Prostate gland (tissue), 2 donors: ENCODE results near the gene PRDX5. TPM values are rescaled to one million over a fixed set of nuclear protein-coding genes. Genes with fewer than 3 reads are reported as not detected.

Experiments used
- DNase-seq: peaks from one replicate; pipeline ENCODE4 v3.0.0-alpha.2; 2019; ENCODE audit warnings: low spot score
- H3K27ac ChIP-seq, 2 donors: fragments of 200-600 bp; sonication (generic); 2 replicates each; pipeline ENCODE4 v1.5.1; 2017 to 2019
- H3K27me3 ChIP-seq: fragments of 200-600 bp; sonication (generic); replicated peaks from 2 replicates; pipeline ENCODE4 v1.5.1; 2019; ENCODE audit not compliant: insufficient read depth
- H3K36me3 ChIP-seq, 2 donors: fragments of 200-600 bp; sonication (generic); 1 replicate in 1 of 2; 2 replicates in 1 of 2; pipeline versions ENCODE4 v1.5.1 to v1.8.1; 2017 to 2019
- H3K4me1 ChIP-seq: fragments of 200-600 bp; sonication (generic); replicated peaks from 2 replicates; pipeline ENCODE4 v1.5.1; 2019
- H3K4me3 ChIP-seq, 2 donors: fragments of 200-600 bp; sonication (generic); 2 replicates each; pipeline ENCODE4 v1.5.1; 2017 to 2019
- H3K9me3 ChIP-seq: fragments of 200-600 bp; sonication (generic); 2 replicates; pipeline ENCODE4 v1.5.1; 2017
- POLR2A ChIP-seq: fragments of 450-650 bp; IDR thresholded peaks from one replicate; pipeline ENCODE4 v1.6.1; 2016; ENCODE audit warnings: antibody characterized with exemption, mild to moderate bottlenecking
- POLR2AphosphoS5 ChIP-seq: sonication (generic); formaldehyde crosslinking; IDR thresholded peaks from one replicate; pipeline ENCODE4 v1.6.1; 2017; ENCODE audit warnings: antibody characterized with exemption
- whole genome bisulfite sequencing: methylation state at CpG from one replicate; pipeline ENCODE4 v1.1.5; 2018; 5-methylcytosine and 5-hydroxymethylcytosine counted together
- intact Hi-C: fragments of 100-400 bp; cut with DNase I; formaldehyde crosslinking; loops from one replicate; pipeline ENCODE4 v1.14.2; 2022
- total RNA-seq, 2 donors: library from RNA; depleted of rRNA; stranded (reverse); fragments of >200 nt; gene quantifications; one replicate each; pipeline ENCODE4 v1.1.0, GENCODE V29; 2016
- TF ChIP-seq, protein P1 (sequence below), 4 experiments: fragments of 200-600 bp in 2 of 4; fragments of 450-650 bp in 2 of 4; sonication (generic) in 2 of 4; IDR thresholded peaks; 1 replicate in 3 of 4; 2 replicates in 1 of 4; pipeline ENCODE4 v1.5.1; 2016 to 2019; ENCODE audit warnings: antibody characterized with exemption in 4 of 4, mild to moderate bottlenecking in 2 of 4, moderate library complexity in 2 of 4

PRDX5 gene
- total RNA-seq, 2 donors from 2014 or later: 224 to 303 TPM

GRCh38 chr11:64275841-64276240 lies 42.1 kb upstream of the PRDX5 start:
- WGBS: 60% methylated on average over 2 of the region's 2 CpGs
- DNase-seq: no peak
- intact Hi-C loops: no loop called here
- TF ChIP-seq POLR2A: no peak
- TF ChIP-seq, protein P1, sequence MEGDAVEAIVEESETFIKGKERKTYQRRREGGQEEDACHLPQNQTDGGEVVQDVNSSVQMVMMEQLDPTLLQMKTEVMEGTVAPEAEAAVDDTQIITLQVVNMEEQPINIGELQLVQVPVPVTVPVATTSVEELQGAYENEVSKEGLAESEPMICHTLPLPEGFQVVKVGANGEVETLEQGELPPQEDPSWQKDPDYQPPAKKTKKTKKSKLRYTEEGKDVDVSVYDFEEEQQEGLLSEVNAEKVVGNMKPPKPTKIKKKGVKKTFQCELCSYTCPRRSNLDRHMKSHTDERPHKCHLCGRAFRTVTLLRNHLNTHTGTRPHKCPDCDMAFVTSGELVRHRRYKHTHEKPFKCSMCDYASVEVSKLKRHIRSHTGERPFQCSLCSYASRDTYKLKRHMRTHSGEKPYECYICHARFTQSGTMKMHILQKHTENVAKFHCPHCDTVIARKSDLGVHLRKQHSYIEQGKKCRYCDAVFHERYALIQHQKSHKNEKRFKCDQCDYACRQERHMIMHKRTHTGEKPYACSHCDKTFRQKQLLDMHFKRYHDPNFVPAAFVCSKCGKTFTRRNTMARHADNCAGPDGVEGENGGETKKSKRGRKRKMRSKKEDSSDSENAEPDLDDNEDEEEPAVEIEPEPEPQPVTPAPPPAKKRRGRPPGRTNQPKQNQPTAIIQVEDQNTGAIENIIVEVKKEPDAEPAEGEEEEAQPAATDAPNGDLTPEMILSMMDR (IDR thresholded peaks at IDR 0.05): no peak
- TF ChIP-seq POLR2AphosphoS5: no peak
- Histone ChIP-seq H3K36me3 (no peaks in the 10 kb centered on the region), H3K9me3 (no peaks in the 10 kb centered on the region), H3K4me1 (no peaks in the 10 kb centered on the region), H3K27me3 (no peaks in the 10 kb centered on the region), H3K27ac (no peak overlapping the region), H3K4me3 (no peak overlapping the region)

DNA sequence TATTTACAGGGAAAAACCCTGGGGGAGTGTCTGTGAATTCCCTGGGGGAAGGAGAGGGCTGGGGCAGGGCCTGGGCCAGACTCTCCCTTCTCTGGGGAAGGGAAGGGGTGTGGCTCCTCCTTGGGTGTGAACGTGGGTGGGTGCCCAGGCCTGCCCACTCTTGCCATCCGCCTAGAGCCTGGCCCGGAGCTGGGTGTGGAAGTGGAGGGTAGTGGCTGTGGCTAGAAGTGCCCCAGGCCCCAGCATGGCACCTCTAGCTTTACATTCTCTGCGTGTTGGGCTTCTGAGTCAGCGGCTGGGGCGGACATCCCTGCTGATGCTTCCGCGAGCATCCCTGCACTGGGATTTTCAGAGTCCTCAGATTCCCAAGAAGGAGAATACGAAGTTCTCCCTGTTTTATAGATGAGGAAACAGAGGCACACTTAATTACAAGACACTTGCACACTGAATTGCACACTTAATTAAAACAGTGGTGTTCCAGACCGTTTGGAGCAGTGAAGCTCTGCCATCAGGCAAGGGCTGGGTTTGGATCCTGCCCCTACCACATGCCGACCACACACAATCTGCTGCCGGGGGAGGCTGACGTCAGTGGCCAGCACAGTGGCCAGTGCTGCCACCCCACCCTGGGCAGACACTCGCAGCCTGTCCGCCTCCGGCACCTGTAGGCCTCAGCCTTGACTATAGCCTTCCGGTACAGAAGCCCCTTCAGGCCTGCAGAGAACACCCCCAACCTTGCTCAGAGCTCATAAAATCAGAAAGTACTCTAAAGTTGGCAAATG lies 41.1 kb upstream of the PRDX5 start:
- Histone ChIP-seq H3K4me1 (no peaks in the 10 kb centered on the region), H3K4me3 (no peak overlapping the region), H3K36me3 (no peaks in the 10 kb centered on the region), H3K9me3 (no peaks in the 10 kb centered on the region), H3K27me3 (no peaks in the 10 kb centered on the region), H3K27ac (no peak overlapping the region)
- 61% methylated on average over 17 of the region's 17 CpGs for WGBS
- intact Hi-C loops: no loop called here
- TF ChIP-seq, protein P1 (IDR thresholded peaks at IDR 0.05): no peak
- no peak for TF ChIP-seq POLR2A
- no peak for TF ChIP-seq POLR2AphosphoS5
- no peak for DNase-seq

GRCh38 chr11:64278576-64279190 lies 39.2 kb upstream of the PRDX5 start:
- H3K9me3 ChIP-seq: no peaks in the 10 kb centered on the region
- H3K4me1 ChIP-seq: peaks cover 4% of the 10 kb centered on the region
- no peak overlapping the region for H3K27ac ChIP-seq
- no peak for DNase-seq
- intact Hi-C loops: no loop called here
- TF ChIP-seq POLR2A (no peak), POLR2AphosphoS5 (no peak)
- TF ChIP-seq, protein P1 (IDR thresholded peaks at IDR 0.05): no peak
- WGBS: 81% methylated on average over 8 of the region's 8 CpGs
- no peak overlapping the region for H3K4me3 ChIP-seq
- H3K36me3 ChIP-seq: no peaks in the 10 kb centered on the region
- no peaks in the 10 kb centered on the region for H3K27me3 ChIP-seq

DNA sequence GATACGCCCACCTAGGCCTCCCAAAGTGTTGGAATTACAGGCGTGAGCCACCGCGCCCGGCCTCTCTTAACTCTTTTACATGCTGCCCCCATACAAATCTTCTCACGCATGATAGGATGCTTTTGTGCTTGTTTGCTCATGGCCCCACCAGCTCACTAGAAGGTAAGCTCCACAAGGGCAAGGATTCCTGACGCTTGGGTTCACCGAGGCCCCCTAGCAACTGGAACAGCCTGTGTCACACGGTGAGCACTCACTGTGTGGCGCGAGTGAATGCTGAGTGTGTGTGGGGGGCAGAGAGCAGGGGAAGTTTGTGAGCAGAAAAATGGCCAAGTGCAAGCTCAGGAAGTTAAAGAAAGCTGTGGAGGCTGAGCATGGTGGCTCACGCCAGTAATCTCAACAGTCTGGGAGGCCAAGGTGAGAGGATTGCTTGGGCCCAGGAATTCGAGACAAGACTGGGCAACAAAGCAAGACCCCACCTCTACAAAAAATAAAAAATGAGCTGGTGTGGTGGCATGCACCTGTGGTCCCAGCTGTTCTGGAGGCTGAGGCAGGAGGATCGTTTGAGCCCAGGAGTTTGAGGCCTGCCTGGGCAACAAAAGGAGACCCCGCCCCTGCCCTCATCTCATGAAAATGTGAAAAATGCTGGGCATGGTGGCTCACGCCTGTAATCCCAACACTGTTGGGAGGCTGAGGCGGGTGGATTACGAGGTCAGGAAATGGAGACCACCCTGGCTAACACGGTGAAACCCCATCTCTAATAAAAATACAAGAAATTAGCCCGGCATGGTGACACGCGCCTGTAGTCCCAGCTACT lies 35.8 kb upstream of the PRDX5 start:
- intact Hi-C loops: no loop called here
- no peaks in the 10 kb centered on the region for H3K27me3 ChIP-seq
- H3K9me3 ChIP-seq: no peaks in the 10 kb centered on the region
- no peaks in the 10 kb centered on the region for H3K36me3 ChIP-seq
- DNase-seq: no peak
- WGBS: 93% methylated on average over 22 of the region's 22 CpGs
- H3K27ac ChIP-seq: no peak overlapping the region
- no peak overlapping the region for H3K4me3 ChIP-seq
- no peak for TF ChIP-seq POLR2A
- TF ChIP-seq, protein P1 (IDR thresholded peaks at IDR 0.05): no peak
- no peak for TF ChIP-seq POLR2AphosphoS5
- peaks cover 7% of the 10 kb centered on the region for H3K4me1 ChIP-seq
